Measurements from ENCODE around the gene IGF2BP3.

The IGF2BP3 gene

GRCh38 chr7:23268167-23268566 lies 202.1 kb downstream of the IGF2BP3 start:
- no peaks in the 10 kb centered on the region for H3K36me3 ChIP-seq (ENCODE audit: control insufficient read depth, low read depth, low read length)
- H3K4me1 ChIP-seq (ENCODE audit: control insufficient read depth, low read depth, low read length) = no peaks in the 10 kb centered on the region
- H3K27me3 ChIP-seq (ENCODE audit: control insufficient read depth, insufficient read depth, low read length) = no peaks in the 10 kb centered on the region
- H3K9me3 ChIP-seq (ENCODE audit: control insufficient read depth, low read depth, low read length) = no peaks in the 10 kb centered on the region
- no peak overlapping the region for H3K27ac ChIP-seq (ENCODE audit: low read length)
- H3K4me3 ChIP-seq (ENCODE audit: low read length) = no peak overlapping the region
- H3K9ac ChIP-seq (ENCODE audit: low read length) = no peak overlapping the region

- Histone ChIP-seq H3K4me3 (ENCODE audit: low read length) (no peak overlapping the region), H3K9me3 (ENCODE audit: control insufficient read depth, low read depth, low read length) (no peaks in the 10 kb centered on the region), H3K27ac (ENCODE audit: low read length) (no peak overlapping the region), H3K4me1 (ENCODE audit: control insufficient read depth, low read depth, low read length) (no peaks in the 10 kb centered on the region), H3K9ac (ENCODE audit: low read length) (no peak overlapping the region), H3K36me3 (ENCODE audit: control insufficient read depth, low read depth, low read length) (no peaks in the 10 kb centered on the region), H3K27me3 (ENCODE audit: control insufficient read depth, insufficient read depth, low read length) (no peaks in the 10 kb centered on the region)
Measured at GRCh38 chr7:23267357-23267756, 202.9 kb downstream of the IGF2BP3 start.

- H3K9ac ChIP-seq (ENCODE audit: low read length) = no peak overlapping the region
Measured at GRCh38 chr7:23266918-23267317, 203.4 kb downstream of the IGF2BP3 start.

GRCh38 chr7:23264916-23265458 lies 205.3 kb downstream of the IGF2BP3 start:
- no peaks in the 10 kb centered on the region for H3K9me3 ChIP-seq (ENCODE audit: control insufficient read depth, low read depth, low read length)
- H3K4me3 ChIP-seq (ENCODE audit: low read length) = no peak overlapping the region
- H3K36me3 ChIP-seq (ENCODE audit: control insufficient read depth, low read depth, low read length) = no peaks in the 10 kb centered on the region
- H3K27me3 ChIP-seq (ENCODE audit: control insufficient read depth, insufficient read depth, low read length) = no peaks in the 10 kb centered on the region
- no peaks in the 10 kb centered on the region for H3K4me1 ChIP-seq (ENCODE audit: control insufficient read depth, low read depth, low read length)
- no peak overlapping the region for H3K9ac ChIP-seq (ENCODE audit: low read length)
- H3K27ac ChIP-seq (ENCODE audit: low read length) = no peak overlapping the region

More at GRCh38 chr7:23266918-23267317, 203.4 kb downstream of the IGF2BP3 start:
- Histone ChIP-seq H3K9me3 (ENCODE audit: control insufficient read depth, low read depth, low read length) (no peaks in the 10 kb centered on the region), H3K4me3 (ENCODE audit: low read length) (no peak overlapping the region), H3K36me3 (ENCODE audit: control insufficient read depth, low read depth, low read length) (no peaks in the 10 kb centered on the region), H3K27me3 (ENCODE audit: control insufficient read depth, insufficient read depth, low read length) (no peaks in the 10 kb centered on the region), H3K27ac (ENCODE audit: low read length) (no peak overlapping the region), H3K4me1 (ENCODE audit: control insufficient read depth, low read depth, low read length) (no peaks in the 10 kb centered on the region)

GRCh38 chr7:23261843-23262452 lies 208.3 kb downstream of the IGF2BP3 start:
- Histone ChIP-seq H3K27me3 (ENCODE audit: control insufficient read depth, insufficient read depth, low read length) (no peaks in the 10 kb centered on the region), H3K4me1 (ENCODE audit: control insufficient read depth, low read depth, low read length) (no peaks in the 10 kb centered on the region), H3K9me3 (ENCODE audit: control insufficient read depth, low read depth, low read length) (no peaks in the 10 kb centered on the region), H3K9ac (ENCODE audit: low read length) (no peak overlapping the region), H3K36me3 (ENCODE audit: control insufficient read depth, low read depth, low read length) (no peaks in the 10 kb centered on the region), H3K27ac (ENCODE audit: low read length) (no peak overlapping the region), H3K4me3 (ENCODE audit: low read length) (no peak overlapping the region)

- Histone ChIP-seq H3K4me3 (ENCODE audit: low read length) (no peak overlapping the region), H3K27ac (ENCODE audit: low read length) (no peak overlapping the region), H3K9ac (ENCODE audit: low read length) (no peak overlapping the region), H3K9me3 (ENCODE audit: control insufficient read depth, low read depth, low read length) (no peaks in the 10 kb centered on the region), H3K4me1 (ENCODE audit: control insufficient read depth, low read depth, low read length) (no peaks in the 10 kb centered on the region), H3K27me3 (ENCODE audit: control insufficient read depth, insufficient read depth, low read length) (no peaks in the 10 kb centered on the region), H3K36me3 (ENCODE audit: control insufficient read depth, low read depth, low read length) (no peaks in the 10 kb centered on the region)
Measured at GRCh38 chr7:23260371-23260770, 209.9 kb downstream of the IGF2BP3 start.
